DMS 273 treated with DMSO at 0.1 percent for 48 hours (cell line): ENCODE measurements around the gene TRERF1.

Source experiments
- DNase-seq: peaks from one replicate; lab custom pipeline; 2025; lab: John Stamatoyannopoulos, UW

TRERF1 gene

GRCh38 chr6:42393339-42393738 is 58.4 kb downstream of the TRERF1 start:
- no peak for DNase-seq

GRCh38 chr6:42392833-42393232 is 58.9 kb downstream of the TRERF1 start:
- no peak for DNase-seq

- no peak for DNase-seq
Measured at GRCh38 chr6:42391441-42391840, 60.3 kb downstream of the TRERF1 start.

- DNase-seq, result no peak
Measured at GRCh38 chr6:42390228-42390934, 61.3 kb downstream of the TRERF1 start.

- no peak for DNase-seq
Measured at GRCh38 chr6:42389736-42390135, 62.0 kb downstream of the TRERF1 start.

- DNase-seq, result no peak
Measured at GRCh38 chr6:42388046-42388445, 63.7 kb downstream of the TRERF1 start.

- no peak for DNase-seq
Measured at GRCh38 chr6:42387336-42387735, 64.4 kb downstream of the TRERF1 start.

- DNase-seq, result no peak
Measured at GRCh38 chr6:42385339-42385738, 66.4 kb downstream of the TRERF1 start.

GRCh38 chr6:42383421-42384205 is 68.1 kb downstream of the TRERF1 start:
- DNase-seq, result no peak

GRCh38 chr6:42381850-42382249 is 69.9 kb downstream of the TRERF1 start:
- no peak for DNase-seq

- no peak for DNase-seq
Measured at GRCh38 chr6:42380228-42380979, 71.3 kb downstream of the TRERF1 start.

- DNase-seq, result no peak
Measured at GRCh38 chr6:42378536-42378935, 73.2 kb downstream of the TRERF1 start.

GRCh38 chr6:42378125-42378524 is 73.6 kb downstream of the TRERF1 start:
- no peak for DNase-seq

GRCh38 chr6:42375007-42375635 is 76.6 kb downstream of the TRERF1 start:
- DNase-seq, result no peak

GRCh38 chr6:42374018-42374669 is 77.6 kb downstream of the TRERF1 start:
- no peak for DNase-seq

- DNase-seq, result no peak
Measured at GRCh38 chr6:42372699-42373098, 79.0 kb downstream of the TRERF1 start.

- no peak for DNase-seq
Measured at GRCh38 chr6:42370323-42370985, 81.3 kb downstream of the TRERF1 start.

- no peak for DNase-seq
Measured at GRCh38 chr6:42369568-42369967, 82.2 kb downstream of the TRERF1 start.

GRCh38 chr6:42368181-42368580 is 83.5 kb downstream of the TRERF1 start:
- no peak for DNase-seq

- no peak for DNase-seq
Measured at GRCh38 chr6:42367353-42368011, 84.2 kb downstream of the TRERF1 start.

GRCh38 chr6:42366999-42367352 is 84.8 kb downstream of the TRERF1 start:
- DNase-seq, result no peak
